Prostate gland (tissue), 2 donors: ENCODE data around the gene TMEM88.

Experiments
- POLR2A ChIP-seq: fragments of 450-650 bp; IDR thresholded peaks from one replicate; pipeline ENCODE4 v1.6.1; 2016; ENCODE audit warnings: antibody characterized with exemption, mild to moderate bottlenecking
- POLR2AphosphoS5 ChIP-seq: sonication (generic); formaldehyde crosslinking; IDR thresholded peaks from one replicate; pipeline ENCODE4 v1.6.1; 2017; ENCODE audit warnings: antibody characterized with exemption
- TF ChIP-seq, protein P1 (sequence below), 4 experiments: fragments of 200-600 bp in 2 of 4; fragments of 450-650 bp in 2 of 4; sonication (generic) in 2 of 4; IDR thresholded peaks; 1 replicate in 3 of 4; 2 replicates in 1 of 4; pipeline ENCODE4 v1.5.1; 2016 to 2019; ENCODE audit warnings: antibody characterized with exemption in 4 of 4, mild to moderate bottlenecking in 2 of 4, moderate library complexity in 2 of 4

DNA sequence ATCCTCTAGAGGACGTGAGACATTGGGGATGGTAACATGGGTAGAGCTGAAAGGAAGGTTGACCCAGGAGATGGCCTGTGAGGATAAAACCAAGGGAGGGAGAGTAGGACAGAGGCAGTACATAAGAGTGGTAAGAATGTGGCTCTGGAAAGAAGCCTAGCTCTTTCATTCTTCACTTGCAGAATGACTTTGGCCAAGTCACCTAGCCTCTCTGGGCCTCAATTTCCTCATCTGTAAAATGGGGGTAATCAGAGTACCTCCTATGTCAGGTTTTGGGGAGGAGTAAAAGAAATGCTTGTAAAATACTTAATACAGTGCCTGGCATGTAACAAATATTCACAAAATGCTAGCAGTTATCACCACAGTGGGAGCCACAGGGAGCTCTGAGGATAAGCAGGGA, 14.0 kb upstream of the TMEM88 start:
- TF ChIP-seq, protein P1, sequence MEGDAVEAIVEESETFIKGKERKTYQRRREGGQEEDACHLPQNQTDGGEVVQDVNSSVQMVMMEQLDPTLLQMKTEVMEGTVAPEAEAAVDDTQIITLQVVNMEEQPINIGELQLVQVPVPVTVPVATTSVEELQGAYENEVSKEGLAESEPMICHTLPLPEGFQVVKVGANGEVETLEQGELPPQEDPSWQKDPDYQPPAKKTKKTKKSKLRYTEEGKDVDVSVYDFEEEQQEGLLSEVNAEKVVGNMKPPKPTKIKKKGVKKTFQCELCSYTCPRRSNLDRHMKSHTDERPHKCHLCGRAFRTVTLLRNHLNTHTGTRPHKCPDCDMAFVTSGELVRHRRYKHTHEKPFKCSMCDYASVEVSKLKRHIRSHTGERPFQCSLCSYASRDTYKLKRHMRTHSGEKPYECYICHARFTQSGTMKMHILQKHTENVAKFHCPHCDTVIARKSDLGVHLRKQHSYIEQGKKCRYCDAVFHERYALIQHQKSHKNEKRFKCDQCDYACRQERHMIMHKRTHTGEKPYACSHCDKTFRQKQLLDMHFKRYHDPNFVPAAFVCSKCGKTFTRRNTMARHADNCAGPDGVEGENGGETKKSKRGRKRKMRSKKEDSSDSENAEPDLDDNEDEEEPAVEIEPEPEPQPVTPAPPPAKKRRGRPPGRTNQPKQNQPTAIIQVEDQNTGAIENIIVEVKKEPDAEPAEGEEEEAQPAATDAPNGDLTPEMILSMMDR (IDR thresholded peaks at IDR 0.05) = no peak
- TF ChIP-seq POLR2AphosphoS5 = no peak
- TF ChIP-seq POLR2A = no peak
